ENCODE data around the gene CNKSR1. TPM values are rescaled to one million over a fixed set of nuclear protein-coding genes. Genes with fewer than 3 reads are reported as not detected.
A peak's percentile ranks its signal among the peaks of the same experiment; 100 is the strongest.

The CNKSR1 gene
- total and polyA plus RNA-seq, 2 of the 8 experiments (the other 6 are each of a cell fraction or from before 2014, with no cell fraction given), result 13.9 to 14.5 TPM

DNA sequence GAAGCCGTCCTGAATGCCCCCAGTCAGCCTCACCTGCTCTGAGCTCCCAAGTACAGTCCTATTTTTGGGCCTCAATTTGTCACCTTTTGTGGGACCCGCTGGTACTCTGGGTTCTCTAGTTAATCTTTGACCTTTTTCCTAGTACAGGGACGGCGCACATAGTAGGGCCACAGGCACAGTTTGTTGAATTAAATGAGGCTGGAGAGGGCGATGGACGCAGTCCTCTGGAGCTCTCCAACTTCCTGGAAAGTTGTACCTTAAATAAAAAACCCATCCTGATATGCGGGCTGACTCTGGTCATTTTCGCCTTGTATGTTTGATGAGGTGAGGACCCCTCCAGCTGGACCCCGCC, 13.6 kb upstream of the CNKSR1 start:
- no peak for DNase-seq (ENCODE audit: low read depth in 1 of 2, low spot score in 2 of 2)
- Histone ChIP-seq H4K8ac (ENCODE audit: extremely low read depth, insufficient read depth, low read length) (peak overlapping the region; percentile 65; the same call in 1 of the 2 replicates), H3K79me2 (ENCODE audit: control insufficient read depth in 1 of 2, insufficient read depth in 2 of 2, low read length in 2 of 2) (no peaks in the 10 kb centered on the region), H2BK12ac (ENCODE audit: low read depth, low read length) (no peak overlapping the region), H4K5ac (ENCODE audit: insufficient read length, low read depth, low read length) (no peak overlapping the region), H3K23me2 (ENCODE audit: low read depth, low read length) (peaks cover 8% of the 10 kb centered on the region; the same call in 1 of the 2 replicates), H2BK120ac (replicated peaks; ENCODE audit: low read depth, low read length) (no peak overlapping the region), H3K9me3 (ENCODE audit: insufficient read depth in 2 of 2, low read depth in 1 of 2, low read length in 1 of 2) (no peaks in the 10 kb centered on the region), H3K36me3 (ENCODE audit: control insufficient read depth in 2 of 4, insufficient read depth in 4 of 4, low read length in 3 of 4) (no peaks in the 10 kb centered on the region), H3K23ac (ENCODE audit: insufficient read length) (no peak overlapping the region), H3K4ac (replicated peaks; ENCODE audit: insufficient read length, low read depth, low read length) (no peak overlapping the region), H3K27me3 (replicated peaks in 1 of 4; ENCODE audit: control insufficient read depth in 3 of 4, extremely low read depth in 1 of 4, insufficient read depth in 3 of 4, low read length in 3 of 4) (peaks cover 33 to 63% (median 54%) of the 10 kb centered on the region in 4 experiments), H3K14ac (ENCODE audit: insufficient read length) (no peak overlapping the region), H2BK20ac (ENCODE audit: low read length) (no peak overlapping the region), H3K18ac (ENCODE audit: extremely low read depth, low read length) (no peak overlapping the region), H2BK5ac (ENCODE audit: low read depth, low read length) (no peak overlapping the region), H4K91ac (replicated peaks; ENCODE audit: insufficient read length, low read length) (no peak overlapping the region), H2BK15ac (ENCODE audit: low read length) (no peak overlapping the region), H3K9ac (replicated peaks in 1 of 4; ENCODE audit: extremely low read depth in 1 of 4, low read depth in 3 of 4, low read length in 3 of 4) (no peak overlapping the region), H4K20me1 (replicated peaks in 1 of 2; ENCODE audit: control insufficient read depth in 1 of 2, insufficient read depth in 2 of 2, low read length in 2 of 2) (peaks cover 3 to 5% of the 10 kb centered on the region in 2 experiments), H3K4me2 (ENCODE audit: insufficient read depth in 1 of 2, low read depth in 2 of 2, low read length in 2 of 2) (peak overlapping the region; percentile 81 to 89; a peak in 3 of 4 replicates), H2AK5ac (ENCODE audit: low read depth, low read length) (no peak overlapping the region), H3K79me1 (ENCODE audit: low read depth, low read length) (no peaks in the 10 kb centered on the region), H3K56ac (replicated peaks; ENCODE audit: insufficient read length, low read depth, low read length) (no peak overlapping the region), H3K4me1 (replicated peaks in 1 of 4; ENCODE audit: control insufficient read depth in 3 of 4, insufficient read depth in 4 of 4, low read length in 3 of 4) (peaks cover 5 to 37% (median 17%) of the 10 kb centered on the region in 4 experiments), H3K27ac (ENCODE audit: low read depth, low read length) (no peak overlapping the region), H2AFZ (ENCODE audit: low read length) (no peak overlapping the region), H3K4me3 (ENCODE audit: extremely low read depth in 1 of 4, insufficient read depth in 2 of 4, low read depth in 3 of 4, low read length in 4 of 4) (peak overlapping the region in 1 of 4 experiments; percentile 65; a peak in 2 of 8 replicates)
- POLR2A ChIA-PET (ENCODE audit: partially characterized antibody), result interaction anchor here (0.6 kb wide), 1 partner anchor 47 kb away, joined by 3 read pairs; no protein-coding TSS in a partner anchor
- TF ChIP-seq SIN3A (conservative IDR thresholded peaks at IDR 0.05 in 1 of 2, IDR thresholded peaks at IDR 0.05 in 1 of 2; ENCODE audit: low read depth in 1 of 2, low read length in 2 of 2) (no peak), MAFK (IDR thresholded peaks at IDR 0.05; ENCODE audit: low read depth, low read length) (no peak), SUZ12 (IDR thresholded peaks at IDR 0.05; ENCODE audit: low read length) (peak; percentile 55), SIRT6 (IDR thresholded peaks at IDR 0.05; ENCODE audit: low read length) (no peak), SP2 (IDR thresholded peaks at IDR 0.05; ENCODE audit: low read length) (no peak)
- 68% methylated on average over 9 of the region's 9 CpGs; no CpG with 5 or more reads in 1 of the 2 experiments for WGBS, 2 experiments (ENCODE audit: extremely low coverage in 1 of 2, insufficient coverage in 1 of 2, insufficient read length in 1 of 2, insufficient replicate concordance in 2 of 2, low coverage in 1 of 2, low lambda C conversion rate in 2 of 2, missing lambda C conversion rate in 1 of 2)
- no peak for FAIRE-seq
- CTCF ChIA-PET (ENCODE audit: partially characterized antibody), result interaction anchor here (0.6 to 4.0 kb wide), 11 partner anchors 10 to 134 kb away, joined by 3 to 18 read pairs (median 3); no protein-coding TSS in a partner anchor
